Activated T-helper 1 cell treated with Interleukin-2 at 50 U/mL for 16 hours (primary cell): ENCODE measurements around the gene SEMA5B.

Source experiments
- DNase-seq: peaks from one replicate; pipeline ENCODE4 v3.0.0-alpha.2; 2020; ENCODE audit warnings: low read depth

SEMA5B gene

GRCh38 chr3:123025642-123026521 is 1.7 kb downstream of the SEMA5B start:
- no peak for DNase-seq

- no peak for DNase-seq
Measured at GRCh38 chr3:123024056-123024455, 3.5 kb downstream of the SEMA5B start.

GRCh38 chr3:123021996-123022510 is 5.5 kb downstream of the SEMA5B start:
- no peak for DNase-seq

GRCh38 chr3:123021388-123021787 is 6.2 kb downstream of the SEMA5B start:
- no peak for DNase-seq

- DNase-seq, result no peak
Measured at GRCh38 chr3:123020709-123021108, 6.9 kb downstream of the SEMA5B start.

GRCh38 chr3:123019591-123019990 is 8.0 kb downstream of the SEMA5B start:
- DNase-seq, result no peak

GRCh38 chr3:123019161-123019560 is 8.4 kb downstream of the SEMA5B start:
- DNase-seq, result no peak

- no peak for DNase-seq
Measured at GRCh38 chr3:123018683-123019082, 8.9 kb downstream of the SEMA5B start.

GRCh38 chr3:123015596-123015995 is 12.0 kb downstream of the SEMA5B start:
- no peak for DNase-seq

- DNase-seq, result no peak
Measured at GRCh38 chr3:123013876-123014275, 13.7 kb downstream of the SEMA5B start.

- DNase-seq, result no peak
Measured at GRCh38 chr3:123012652-123013051, 14.9 kb downstream of the SEMA5B start.

- no peak for DNase-seq
Measured at GRCh38 chr3:123011447-123011846, 16.1 kb downstream of the SEMA5B start.

- DNase-seq, result no peak
Measured at GRCh38 chr3:123008840-123009239, 18.7 kb downstream of the SEMA5B start.

GRCh38 chr3:123006609-123007008 is 21.0 kb downstream of the SEMA5B start:
- DNase-seq, result no peak

- no peak for DNase-seq
Measured at GRCh38 chr3:123005291-123005690, 22.3 kb downstream of the SEMA5B start.

- no peak for DNase-seq
Measured at GRCh38 chr3:123004201-123004918, 23.2 kb downstream of the SEMA5B start.

GRCh38 chr3:123002749-123003497 is 24.6 kb downstream of the SEMA5B start:
- DNase-seq, result no peak

GRCh38 chr3:123002100-123002748 is 25.3 kb downstream of the SEMA5B start:
- DNase-seq, result no peak

GRCh38 chr3:122998856-122999255 is 28.7 kb downstream of the SEMA5B start:
- DNase-seq, result no peak

- no peak for DNase-seq
Measured at GRCh38 chr3:122998206-122998605, 29.4 kb downstream of the SEMA5B start.

- DNase-seq, result no peak
Measured at GRCh38 chr3:122996038-122996580, 31.5 kb downstream of the SEMA5B start.

- DNase-seq, result no peak
Measured at GRCh38 chr3:122994954-122995353, 32.6 kb downstream of the SEMA5B start.
